Measurements from ENCODE around the gene RPL7L1.
"Not testable (repeated sequence)": the region's sequence is repeated elsewhere in the genome, so short reads cannot be mapped to it uniquely, and the experiment has no call there.

Gene RPL7L1

DNA sequence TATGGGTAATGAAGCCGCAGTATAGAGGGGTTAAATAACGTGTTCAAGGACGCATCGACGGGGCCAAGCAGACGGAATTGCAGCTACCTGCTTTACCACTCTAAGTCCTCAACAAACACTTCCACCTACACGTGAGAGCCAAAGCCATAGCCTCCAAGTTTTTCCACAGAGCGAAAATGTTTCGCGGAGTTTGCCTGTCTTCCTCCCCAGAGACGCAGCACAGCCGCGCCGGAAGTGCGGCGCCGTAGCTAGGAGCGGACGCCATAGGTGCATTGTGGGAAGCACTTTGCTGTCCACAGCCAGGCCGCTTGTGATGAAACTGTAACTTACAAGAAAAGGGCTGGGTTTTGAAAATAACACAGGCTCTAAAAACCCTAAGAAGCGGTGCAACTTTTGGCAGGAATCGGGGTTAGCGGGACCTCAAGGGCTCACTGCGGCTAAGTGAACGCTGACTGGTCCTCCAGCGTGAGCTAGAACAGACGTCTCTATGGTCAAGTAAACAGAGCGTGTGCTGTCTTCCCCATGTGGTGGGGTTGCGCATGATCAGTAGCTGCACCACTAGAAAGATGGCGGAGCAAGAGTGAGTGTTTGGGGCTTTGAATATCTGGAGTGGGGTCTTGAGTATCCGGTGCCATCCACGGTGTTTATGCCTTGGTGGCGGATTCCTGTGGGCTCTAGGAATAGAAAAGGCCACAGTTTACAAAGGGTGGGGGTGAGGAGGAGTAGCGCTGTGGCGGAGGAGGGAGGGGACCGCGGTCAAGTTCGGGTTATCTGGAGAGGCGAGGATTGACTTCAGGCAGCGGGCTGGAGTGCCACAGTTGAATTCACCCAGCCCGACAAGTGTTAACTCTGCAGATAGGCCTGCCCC is at the start of gene RPL7L1:
TSS of gene RPL7L1 (plus strand) at position 245 of the 868 bp plus-strand sequence. CDS start at position 540, 295 bp downstream.
- DNase-seq (ENCODE audit: low spot score): peak; percentile 49

DNA sequence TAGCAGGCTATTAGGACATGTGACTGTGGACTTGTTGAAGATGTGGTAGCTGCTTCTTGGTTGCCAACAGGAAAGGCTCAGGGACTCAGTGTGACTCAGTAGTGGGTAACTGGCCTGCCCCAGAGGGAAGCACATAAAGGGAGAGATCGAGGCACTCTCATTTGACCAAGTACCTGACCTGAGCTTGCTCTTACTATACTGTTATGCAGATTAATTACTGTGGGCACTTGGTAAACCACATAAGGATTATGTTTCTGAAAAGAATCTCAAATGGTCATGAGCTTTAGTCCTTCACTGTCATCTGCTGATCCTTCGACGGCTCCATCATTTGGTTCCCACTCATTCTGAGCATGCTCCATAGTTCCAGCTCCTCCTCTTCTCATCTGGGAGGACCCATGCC is 48.2 kb upstream of the RPL7L1 start:
- no peak for DNase-seq (ENCODE audit: low spot score)

DNA sequence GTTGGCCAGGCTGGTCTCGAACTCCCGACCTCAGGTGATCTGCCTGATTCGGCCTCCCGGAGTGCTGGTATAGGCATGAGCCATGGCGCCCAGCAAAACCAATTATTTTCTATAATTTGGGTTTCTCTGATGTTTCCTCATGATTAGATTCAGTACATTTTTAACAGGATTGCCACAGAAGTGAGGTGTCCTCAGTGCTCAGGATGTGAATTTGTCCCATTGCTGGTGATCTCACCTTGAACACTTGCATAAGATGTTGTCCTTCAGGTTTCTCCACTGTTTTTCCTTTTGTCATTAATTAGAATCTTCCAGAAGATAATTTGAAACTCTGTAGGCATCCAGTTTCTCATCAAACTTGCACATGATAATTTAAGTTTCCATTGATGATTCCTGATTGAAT is 45.4 kb upstream of the RPL7L1 start:
- no peak for DNase-seq (ENCODE audit: low spot score)

DNA sequence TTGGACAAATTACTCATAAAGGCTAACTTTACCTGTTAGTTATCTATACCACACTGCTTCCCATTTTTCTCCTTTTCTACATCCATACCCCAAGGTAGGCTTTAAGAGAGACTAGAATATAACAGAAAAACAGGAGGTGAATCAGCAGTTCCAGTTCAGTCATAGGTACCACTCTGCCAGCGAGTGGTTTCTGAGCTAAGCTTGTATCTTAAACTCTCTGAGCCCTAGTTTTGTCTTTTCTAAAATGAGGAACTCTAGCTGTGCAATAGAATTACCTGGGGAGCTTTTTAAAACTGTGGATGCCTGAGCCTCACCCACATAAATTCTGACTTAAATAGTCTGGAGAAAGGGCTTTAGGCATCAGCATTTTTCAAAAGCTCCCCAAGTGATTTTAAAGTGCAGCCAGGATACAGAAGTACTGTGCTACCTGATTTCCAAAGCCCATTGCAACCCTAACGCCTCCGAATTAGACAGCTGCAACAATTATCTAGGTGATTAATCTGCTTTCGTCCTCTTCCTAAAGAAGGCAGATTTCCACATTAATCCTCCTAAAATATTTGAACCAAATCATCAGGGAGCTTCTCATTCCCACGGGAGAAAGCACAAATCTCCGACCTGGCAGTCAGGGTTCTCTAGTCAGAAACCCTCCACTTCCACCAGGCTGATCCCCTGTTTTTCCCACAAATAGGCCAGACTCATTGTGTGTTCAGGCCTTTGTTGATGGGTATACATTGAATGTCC is 37.4 kb upstream of the RPL7L1 start:
- no peak for DNase-seq (ENCODE audit: low spot score)

DNA sequence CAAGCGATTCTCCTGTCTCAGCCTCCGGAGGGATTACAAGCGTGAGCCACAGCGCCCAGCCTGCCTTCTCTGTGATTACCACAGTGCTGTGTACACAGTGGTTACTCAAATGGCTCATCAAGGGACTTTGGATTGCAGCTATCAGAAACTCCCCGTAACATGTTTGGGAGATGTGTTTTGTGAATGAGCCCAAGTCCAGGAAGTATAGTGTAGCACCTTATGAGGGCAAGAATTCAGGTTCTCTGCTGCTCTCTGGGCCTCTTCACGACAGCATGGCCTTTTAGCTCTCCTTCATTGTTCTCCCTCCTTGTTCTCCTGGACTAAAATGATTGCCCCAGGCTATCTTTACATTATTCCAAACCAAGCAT is 34.1 kb upstream of the RPL7L1 start:
- DNase-seq (ENCODE audit: low spot score): peak; percentile 52

DNA sequence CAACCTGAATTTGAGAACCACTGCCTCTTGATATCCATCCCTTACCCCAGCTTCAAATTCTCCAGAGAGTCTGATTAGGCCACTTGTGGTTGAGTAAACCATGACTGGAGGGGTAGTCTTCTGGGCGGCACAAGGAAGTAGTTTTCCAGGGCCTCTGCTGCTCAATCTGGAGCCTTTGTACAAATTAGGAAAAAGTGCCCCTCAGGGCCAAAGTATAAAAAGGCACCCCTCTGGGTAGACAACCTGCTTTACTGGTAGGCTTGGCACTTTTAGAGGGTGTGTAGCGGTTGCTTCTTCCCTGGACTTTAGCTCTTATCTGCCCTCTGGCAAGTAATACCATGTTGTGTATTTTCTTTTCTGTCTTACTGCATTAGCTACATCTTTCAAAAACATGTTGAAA is 32.9 kb upstream of the RPL7L1 start:
- DNase-seq (ENCODE audit: low spot score): no peak

DNA sequence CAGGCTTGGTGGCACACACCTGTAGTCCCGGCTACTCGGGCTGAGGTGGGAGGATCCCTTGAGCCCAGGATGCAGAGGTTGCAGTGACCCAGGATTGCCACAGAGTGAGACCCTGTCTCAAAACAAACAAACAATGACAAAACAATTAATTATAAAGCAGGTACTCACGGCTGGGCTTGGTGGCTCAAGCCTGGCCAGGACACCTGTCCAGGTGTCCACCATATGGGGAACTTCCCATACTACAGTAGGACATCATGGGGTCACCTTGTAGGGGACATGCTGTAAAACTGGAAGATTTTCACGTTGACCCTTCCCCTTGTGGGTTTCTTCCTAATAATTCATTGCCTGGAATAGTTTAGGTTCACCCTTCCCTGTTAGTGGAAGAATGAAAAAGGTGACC is 30.7 kb upstream of the RPL7L1 start:
- DNase-seq (ENCODE audit: low spot score): no peak

DNA sequence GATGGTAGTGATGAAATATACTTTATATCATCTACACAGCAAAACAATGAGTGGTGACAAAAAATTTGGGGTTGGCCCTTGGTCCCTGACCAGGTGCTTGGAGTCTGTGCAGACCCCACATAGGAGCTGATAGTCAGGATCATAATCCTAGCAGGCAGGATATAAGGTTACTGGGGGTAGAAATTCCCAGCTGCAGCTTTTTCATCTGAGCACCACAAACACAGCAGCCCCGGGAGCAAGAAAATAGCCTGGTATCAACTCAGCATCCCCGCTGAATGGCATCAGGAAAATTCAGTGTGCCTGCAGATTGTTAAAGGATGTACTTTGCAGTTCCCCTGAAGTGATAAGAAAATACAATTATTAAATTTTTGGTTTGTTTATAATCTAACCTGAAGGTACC is 27.8 kb upstream of the RPL7L1 start:
- no peak for DNase-seq (ENCODE audit: low spot score)

DNA sequence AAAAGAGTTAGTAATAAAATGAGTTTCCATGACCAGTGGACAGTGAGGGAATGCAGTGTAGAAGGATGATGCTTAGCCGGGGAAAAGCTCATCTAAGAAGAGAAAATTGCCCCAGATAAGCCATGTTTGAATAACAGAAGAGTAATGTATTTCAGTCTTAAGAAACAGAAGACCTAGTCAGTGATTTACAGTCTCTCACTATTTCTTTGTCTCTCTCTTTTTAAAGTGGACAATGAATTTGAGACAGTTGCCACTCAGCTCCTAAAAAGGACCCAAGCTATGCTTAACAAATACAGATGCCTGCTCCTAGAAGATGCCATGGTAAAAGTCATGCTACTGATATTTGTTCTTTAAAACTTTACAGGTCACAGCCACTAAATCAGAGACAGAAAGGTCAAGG is 19.4 kb upstream of the RPL7L1 start:
- DNase-seq (ENCODE audit: low spot score): no peak

DNA sequence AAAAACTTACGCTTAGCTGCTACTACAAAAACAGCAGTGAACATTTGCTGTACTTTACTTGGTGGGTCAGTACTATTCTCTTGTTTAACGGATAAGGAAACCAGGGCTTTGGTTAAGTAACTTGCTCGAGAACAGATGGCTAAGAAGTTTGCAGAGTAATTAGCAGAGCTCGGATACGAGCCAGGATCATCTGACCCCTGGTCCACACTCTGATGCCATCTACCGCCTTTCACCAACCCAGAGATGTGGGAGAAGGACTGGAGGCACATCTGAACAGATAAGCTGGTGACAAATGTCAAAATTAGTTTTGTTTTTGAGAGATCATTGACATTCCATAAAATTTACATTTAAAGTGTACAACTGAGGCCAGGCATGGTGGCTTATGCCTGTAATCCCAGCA is 18.9 kb upstream of the RPL7L1 start:
- no peak for DNase-seq (ENCODE audit: low spot score)

DNA sequence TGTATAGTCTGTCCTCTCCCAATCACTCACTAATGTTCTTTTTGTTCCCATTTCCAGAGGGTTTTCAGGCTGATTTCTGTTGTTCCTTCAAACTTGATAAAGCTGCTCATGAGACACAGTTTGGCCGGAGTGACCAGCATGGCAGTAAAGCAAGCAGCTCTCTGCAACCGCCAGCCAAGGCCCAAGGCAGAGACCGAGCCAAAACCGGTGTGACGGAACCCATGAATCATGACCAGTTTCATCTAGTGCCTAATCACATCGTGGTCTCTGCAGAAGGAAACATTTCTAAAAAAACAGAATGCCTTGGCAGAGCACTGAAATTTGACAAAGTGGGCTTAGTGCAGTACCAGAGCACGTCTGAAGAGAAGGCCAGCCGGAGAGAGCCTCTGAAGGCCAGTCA is 14.8 kb upstream of the RPL7L1 start:
- DNase-seq (ENCODE audit: low spot score): no peak

DNA sequence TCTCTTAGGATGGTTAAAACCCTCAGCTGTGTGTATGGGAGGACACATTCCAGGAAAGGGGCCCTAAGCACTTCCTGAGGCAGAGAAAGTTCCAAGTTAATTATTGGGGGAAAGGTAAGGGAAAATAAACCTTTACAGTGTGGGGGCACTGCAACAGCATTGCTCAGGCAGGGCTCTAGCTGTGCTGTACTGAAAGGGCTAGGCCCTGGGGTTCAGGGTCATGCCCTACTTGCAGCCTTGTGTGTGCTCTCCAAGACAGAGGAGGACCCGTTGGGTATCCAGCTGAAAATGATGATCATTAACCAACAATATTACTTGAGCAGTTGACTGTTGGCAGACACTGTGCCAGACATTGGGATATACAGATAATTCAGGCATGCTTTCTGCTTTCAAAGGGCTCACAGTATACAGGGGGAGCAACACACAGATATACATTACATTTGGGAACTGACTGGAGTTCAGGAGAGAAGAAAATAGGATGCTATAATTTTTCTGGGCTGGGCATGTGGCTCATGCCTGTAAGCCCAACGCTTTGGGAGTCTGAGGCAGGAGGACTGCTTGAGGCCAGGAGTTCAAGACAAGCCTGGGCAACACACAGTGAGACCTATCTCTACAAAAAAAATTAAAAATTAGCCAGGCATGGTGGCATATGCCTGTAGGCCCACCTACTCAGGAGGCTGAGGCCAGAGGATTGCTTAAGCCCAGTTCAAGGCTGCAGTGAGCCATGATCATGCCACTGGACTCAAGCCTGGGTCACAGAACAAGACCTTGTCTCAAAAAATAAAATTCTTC is 9.1 kb upstream of the RPL7L1 start:
- no peak for DNase-seq (ENCODE audit: low spot score)

DNA sequence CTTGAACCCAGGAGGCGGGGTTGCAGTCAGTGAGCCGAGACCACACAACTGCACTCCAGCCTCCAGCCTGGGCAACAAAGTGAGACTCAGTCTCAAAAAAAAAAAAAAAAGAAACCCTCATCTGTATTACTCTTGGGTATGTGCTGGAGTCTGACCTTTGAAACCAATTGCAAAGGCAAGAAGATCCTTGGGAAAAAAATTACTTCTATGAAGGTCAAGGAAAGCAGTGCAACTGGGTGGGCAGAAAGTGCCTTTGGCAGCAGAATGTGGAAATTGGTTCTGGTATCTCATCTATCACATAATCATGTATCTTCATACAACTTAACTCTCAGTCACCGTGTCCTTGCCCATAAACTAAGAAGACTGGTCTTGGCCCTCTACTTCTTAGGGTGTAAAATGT is 7.7 kb upstream of the RPL7L1 start:
- no peak for DNase-seq (ENCODE audit: low spot score)

DNA sequence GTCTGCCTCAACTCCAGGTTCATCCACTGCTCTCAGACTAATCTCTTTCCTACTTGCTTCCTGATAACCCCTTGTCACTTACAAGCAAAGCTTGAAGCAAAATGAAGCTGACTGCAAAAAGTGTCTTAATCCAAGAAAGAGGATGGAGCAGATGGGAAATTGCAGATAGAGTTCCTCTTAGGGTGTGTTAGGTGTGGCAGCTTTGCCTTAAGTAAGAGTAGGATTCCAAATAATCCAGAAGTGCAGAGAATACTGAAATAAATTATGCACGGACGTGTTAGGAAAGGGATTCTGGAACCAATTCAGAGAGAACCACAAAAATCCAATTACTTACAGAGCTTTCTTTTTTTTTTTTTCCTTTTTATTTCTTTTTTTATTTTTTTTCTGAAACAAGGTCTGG is 6.1 kb upstream of the RPL7L1 start:
- no peak for DNase-seq (ENCODE audit: low spot score)

DNA sequence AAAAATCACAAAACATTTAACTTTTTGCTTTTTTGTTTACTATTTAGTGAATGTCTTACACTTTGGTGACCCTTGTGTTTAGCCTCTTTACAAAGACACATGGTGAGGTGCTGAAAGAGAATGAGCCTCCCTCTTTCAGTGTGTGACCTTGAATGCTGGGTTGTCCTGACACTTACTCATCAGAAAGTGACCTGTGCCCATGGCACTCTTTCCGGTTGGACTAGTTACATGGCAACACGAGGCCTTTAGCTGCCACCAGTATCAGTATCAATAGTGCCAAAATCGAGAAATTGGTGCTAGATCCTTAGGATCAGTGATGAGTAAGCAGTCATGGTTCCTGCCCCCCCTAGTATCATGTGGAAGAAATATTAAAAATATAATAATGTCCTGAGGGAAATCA is 1.7 kb upstream of the RPL7L1 start:
- DNase-seq (ENCODE audit: low spot score): no peak

DNA sequence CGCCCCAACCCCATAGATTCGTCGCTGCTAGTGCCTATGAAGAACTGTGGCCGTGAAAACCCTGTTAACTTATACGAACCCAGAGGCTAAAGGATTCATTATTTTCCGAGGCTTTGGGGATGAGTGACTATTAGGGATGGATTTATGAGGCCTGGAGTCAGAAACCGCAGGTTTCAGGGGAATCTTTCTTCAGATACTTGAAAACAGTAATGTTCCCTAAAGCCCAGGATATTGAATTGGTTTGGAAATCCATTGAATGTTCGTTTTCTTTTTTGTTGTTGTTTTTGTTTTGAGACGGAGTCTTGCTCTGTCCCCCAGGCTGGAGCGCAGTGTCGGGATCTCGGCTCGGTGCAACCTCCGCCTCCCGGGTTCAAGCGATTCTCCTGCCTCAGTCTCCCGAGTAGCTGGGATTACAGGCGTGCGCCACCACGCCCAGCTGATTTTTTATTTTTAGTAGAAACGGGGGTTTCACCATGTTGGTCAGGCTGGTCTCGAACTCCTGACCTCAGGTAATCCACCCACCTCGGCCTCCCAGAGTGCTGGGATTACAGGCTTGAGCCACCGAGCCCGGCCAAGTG is 913 bp downstream of the RPL7L1 start:
- not testable (repeated sequence) for DNase-seq (ENCODE audit: low spot score)

DNA sequence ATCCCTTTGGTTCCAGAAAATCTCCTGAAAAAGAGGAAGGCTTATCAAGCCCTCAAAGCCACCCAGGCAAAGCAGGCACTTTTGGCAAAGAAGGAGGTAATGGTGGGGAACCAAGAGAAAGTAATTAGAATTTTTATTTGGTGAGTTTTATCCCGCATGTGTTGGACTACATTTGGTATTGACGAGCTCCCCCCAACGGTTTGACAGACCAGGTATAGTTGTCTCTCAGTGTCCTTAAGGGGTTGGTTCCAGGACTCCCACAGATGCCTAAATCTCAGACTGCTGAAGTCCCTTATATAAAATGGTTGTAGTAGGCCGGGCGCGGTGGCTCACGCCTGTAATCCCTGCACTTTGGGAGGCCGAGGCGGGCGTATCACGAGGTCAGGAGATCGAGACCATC is 1.5 kb downstream of the RPL7L1 start:
- not testable (repeated sequence) for DNase-seq (ENCODE audit: low spot score)

DNA sequence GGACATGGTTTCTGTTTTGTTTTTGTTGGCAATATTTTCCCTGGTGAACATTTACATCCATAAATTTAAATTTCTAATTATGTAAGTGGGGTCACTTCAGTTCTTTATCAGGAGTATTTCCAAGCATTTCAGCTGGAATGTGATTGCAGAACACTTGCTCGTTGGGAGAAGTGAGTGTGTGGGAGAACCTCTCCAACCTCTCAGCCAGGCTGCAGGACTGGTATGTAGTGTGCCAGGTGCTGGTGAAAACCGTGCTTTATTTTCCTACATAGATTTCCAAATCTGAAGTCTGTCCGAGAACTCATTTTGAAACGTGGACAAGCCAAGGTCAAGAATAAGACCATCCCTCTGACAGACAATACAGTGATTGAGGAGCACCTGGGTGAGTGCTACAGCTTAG is 6.3 kb downstream of the RPL7L1 start:
- no peak for DNase-seq (ENCODE audit: low spot score)

DNA sequence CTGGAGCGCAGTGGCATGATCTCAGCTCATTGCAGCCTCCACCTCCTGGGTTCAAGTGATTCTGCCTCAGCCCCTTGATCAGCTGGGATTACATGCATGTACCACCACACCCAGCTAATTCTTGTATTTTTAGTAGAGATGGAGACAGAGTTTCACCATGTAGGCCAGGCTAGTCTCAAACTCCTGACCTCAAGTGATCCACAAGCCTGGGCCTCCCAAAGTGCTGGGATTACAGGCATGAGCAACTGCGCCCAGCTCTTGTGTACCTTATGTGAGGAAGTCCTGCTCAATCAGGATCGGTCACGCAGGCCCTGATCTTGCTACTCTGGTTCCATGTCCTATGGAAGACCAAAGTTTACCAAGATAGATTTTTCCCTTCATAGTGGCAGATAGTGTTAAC is 8.8 kb downstream of the RPL7L1 start:
- DNase-seq (ENCODE audit: low spot score): not testable (repeated sequence)

DNA sequence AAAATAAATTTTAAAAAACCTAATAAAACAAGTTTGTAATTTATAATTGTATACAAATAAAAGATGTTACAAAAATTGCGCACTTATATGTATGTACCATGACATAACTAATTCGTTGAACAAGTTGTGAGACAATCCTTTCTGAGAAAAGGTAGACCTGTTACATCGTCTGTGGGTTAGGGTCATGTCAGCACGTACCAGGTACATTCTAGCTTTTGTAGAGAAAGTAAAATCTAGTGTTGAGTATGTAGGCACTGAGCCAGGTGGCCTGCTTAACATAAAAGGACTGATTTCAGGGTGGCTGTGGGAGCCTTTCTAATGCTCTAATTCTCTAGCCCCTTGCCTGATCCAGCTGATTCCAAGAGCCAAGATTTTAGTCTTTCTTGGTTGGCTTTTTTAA is 10.4 kb downstream of the RPL7L1 start:
- DNase-seq (ENCODE audit: low spot score): no peak

DNA sequence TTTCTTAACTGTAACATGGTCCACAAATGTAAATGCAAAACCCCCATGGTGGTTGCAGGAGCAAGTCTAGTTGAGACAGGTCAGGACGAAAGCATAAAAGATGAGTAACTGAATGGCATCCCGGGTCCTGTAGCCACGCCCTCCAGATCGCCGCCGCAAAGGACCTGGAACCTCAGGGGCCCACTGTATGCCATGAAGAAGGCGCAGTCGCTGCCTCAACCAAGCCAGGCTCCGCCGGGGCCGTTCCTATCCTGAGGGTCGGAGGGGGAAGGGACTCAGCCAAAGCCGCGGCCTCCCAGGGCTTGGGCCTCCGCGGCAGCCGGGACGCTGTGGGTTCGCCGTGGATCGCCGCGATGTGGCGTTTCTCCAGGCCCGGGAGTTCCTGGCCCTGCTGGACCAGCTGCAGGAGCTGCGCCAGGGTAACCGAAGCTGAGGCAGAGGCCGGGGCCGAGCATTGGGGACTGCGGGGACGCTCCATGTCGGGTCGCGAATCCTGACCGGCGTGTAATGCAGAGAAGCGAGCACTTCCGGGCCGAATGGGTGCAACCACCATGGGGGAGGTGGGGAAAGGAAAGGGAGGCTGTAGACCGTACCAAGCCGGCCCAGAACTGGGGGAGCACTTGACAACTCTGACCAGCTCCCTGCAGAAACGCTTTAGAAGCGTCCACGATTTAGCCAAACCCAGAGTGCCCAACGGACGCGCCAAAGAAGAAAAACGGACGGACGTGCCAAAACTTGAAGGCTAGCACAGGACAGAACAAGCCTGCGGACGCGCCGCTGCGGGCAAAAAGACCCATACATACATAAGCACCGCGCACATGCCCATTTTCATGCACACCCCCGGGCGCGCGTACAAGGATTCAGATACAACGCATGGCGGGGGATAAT is 11.1 kb downstream of the RPL7L1 start:
- DNase-seq (ENCODE audit: low spot score): peak; percentile 78

All from HuH-7 (cell line).